HG02588 (cell line): ENCODE measurements around the gene EPC1.
"Not testable (repeated sequence)": the region's sequence is repeated elsewhere in the genome, so short reads cannot be mapped to it uniquely, and the experiment has no call there.

Source experiments
- ATAC-seq: cut with Tn5 transposase; IDR thresholded peaks from one replicate; pipeline ENCODE4 v1.9.1; 2021; ENCODE audit warnings: mild to moderate bottlenecking, moderate library complexity; ENCODE audit not compliant: unreplicated experiment

The EPC1 gene

DNA sequence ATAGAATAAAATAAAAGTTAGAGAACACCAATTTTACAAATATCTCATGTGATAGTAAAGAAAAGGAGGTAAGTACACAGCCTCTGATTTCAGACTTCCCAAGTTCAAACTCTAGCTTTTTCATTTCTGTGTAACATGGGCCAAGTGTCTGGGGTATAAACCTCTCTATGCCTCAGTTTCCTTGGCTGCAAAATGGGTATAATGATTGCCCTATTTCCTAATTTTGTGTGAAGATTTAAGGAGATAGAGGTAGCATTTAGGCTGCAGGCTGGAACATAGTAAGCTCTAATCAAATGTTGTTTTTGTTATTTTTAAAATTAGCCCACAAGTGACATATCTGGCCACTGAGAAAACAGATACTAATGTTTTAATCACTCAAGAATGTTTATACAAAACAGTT lies 26.1 kb upstream of the EPC1 start:
- no peak for ATAC-seq

DNA sequence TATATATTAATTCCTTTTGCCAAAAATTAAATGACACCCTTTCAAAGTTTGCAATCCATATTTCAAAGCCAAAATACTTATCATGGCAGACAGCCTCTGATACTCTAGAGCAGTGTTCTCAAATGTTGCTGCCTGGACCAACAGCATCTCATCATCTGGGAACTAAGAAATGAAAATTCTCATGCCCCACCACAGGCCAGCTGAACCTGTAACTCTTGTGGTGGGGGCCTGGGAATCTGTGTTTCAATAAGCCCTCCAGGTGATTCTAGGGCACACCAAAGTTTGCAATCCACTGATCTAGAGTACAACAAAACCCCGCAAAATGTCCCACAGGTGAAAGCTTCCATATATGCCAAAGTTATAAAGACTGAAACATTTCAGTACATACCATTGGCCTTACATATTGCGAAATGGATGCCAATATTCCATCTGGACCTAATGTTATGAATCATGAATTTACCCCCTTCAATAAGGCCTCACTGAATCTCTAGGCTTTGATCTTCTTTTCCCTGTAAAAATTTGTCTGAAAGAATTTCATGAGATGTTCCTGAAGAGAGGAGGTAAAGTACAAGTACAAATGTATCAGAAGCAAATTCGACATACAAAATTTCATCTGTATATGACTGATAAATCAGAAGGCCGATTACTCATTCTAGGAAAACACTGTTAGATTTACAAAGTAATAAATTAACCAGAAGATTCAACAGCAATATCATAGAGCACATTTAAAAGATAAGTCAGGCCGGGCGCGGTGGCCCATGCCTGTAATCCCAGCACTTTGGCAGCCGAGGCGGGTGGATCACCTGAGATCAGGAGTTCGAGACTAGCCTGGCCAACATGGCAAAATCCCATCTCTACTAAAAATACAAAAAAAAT lies 25.3 kb upstream of the EPC1 start:
- ATAC-seq: no peak

DNA sequence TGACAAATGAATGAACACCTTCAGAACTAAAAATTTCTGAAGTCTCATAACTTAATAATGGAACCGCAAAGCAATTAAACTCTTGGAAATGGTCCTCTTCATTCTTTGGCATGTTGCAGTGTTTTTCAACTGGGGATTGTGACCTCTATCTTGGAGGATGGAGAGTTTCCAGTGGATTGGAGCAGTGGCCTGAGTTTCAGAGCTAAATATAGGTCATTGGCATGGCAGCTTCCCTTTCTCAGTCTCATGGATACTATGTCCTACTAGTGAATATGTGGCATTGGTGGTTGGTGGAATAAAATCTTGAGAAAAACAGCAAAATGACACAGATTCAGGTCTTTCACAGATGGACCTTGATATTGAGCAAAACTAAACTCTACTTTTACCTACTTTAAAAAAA lies 24.1 kb upstream of the EPC1 start:
- ATAC-seq: no peak

DNA sequence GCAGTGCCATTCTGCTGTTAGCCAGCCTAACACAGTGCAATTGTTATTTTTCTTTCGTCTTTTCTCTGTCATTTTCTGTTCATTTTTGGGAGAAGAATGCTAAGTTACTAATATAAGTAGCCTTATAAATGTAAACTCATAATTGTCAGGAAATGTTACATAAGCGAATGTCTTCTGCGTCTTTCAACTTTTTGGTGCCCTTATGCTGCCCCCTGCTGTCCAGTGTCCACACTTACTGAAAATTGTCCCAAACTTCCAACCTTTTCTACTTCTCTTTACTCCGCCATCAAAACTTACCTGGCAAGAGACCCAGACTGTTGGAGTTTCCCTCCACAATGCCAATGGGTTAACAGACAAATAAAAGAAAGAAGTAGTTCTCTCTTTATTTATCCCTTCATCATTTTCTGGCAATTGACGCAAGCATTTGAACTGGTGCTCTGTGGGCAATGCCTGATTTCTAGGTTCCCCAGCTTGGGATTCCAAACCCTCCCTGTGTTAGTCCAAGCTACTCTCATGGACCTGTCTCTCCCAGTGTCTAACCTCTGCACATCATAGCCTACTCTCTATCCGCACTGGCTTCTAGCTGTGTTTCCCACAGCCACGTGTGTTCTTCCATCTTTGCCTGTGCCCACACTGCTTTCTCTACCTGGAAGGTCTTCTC lies 21.0 kb upstream of the EPC1 start:
- ATAC-seq: no peak

DNA sequence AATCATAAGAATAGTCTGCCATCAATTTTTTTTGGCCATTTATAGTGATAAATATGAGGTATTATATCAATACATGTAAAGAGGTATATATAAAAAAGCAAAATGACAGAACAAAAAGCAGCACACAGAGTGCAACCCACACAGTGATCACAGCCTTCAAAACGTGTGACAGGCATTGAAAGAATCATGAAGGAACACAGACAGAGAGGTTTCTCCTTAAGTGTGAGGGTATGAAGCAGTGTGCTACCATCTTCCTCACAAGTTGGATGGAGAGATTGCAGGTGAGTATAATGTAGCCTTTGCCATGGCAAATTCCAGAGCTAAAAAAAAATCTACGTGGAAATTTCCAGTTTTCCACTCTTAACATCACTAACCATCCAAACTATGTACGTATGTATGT lies 19.6 kb upstream of the EPC1 start:
- no peak for ATAC-seq

DNA sequence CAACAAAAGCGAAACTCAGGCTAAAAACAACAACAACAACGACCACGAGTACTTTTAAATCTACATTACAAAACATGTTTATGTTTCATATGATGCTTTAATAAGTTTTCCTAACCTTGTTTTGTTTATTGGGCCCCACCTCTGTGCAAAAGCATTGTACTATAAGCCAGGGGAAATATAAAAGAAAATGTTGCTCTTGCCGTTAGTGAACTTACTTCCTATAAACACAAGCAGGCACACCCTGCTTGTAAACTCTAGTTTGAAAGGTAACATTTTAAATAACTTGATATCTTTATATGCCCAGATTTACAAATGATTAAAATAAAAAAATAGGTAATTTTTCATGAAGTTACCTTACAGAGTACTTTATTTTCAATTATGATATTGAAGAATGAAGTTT lies 19.2 kb upstream of the EPC1 start:
- no peak for ATAC-seq

DNA sequence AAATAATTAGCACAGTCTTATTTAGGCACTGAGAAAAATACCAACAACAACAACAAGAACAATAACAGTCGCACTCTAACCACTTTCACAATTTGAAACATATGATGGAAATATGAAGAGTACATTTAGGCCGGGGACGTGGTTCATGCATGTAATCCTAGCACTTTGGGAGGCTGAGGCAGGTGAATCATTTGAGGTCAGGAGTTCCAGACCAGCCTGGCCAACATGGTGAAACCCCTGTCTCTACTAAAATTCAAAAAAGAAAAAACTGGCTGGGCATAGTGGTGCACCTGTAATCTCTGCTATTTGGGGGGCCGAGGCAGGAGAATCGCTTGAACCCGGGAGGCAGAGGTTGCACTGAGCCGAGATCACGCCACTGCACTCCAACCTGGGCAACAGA lies 18.4 kb upstream of the EPC1 start:
- not testable (repeated sequence) for ATAC-seq

DNA sequence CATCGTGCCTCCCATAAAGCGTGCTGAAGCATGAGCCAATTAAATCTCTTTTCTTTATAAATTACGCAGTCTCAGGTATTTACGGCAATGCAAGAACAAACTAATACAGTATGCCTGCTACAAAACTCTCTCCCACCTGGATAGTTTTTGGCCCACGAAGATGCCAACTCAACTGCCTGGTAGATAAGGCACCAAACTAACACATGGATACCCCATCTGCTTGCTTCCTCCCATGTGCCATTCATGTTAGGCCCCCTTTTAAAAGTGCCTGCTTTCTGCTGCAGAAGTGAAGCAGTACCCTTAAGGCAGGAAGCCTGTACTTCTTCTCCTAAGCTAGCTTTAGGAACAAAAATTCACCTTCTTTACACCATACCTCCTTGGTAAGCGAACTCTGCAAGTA lies 15.6 kb upstream of the EPC1 start:
- ATAC-seq: no peak

DNA sequence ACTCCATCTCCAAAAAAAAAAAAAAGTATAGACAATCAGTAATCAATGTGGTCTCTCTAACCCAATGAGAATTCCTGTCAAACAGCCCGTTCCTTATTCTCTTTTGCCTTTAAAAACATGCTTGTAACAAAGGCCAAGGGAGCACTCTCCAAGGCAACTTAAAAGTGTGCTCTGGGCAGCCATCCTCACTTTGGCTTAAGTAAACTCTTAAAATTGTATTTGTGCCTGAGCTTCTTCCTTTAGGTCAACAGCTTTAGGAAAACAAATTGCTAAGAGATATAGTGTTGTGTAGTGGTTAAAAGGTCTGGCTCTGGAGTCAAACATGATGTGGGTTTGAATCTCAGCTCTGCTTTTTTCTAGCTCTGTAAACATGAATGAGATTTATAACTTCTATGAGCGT lies 13.9 kb upstream of the EPC1 start:
- no peak for ATAC-seq

DNA sequence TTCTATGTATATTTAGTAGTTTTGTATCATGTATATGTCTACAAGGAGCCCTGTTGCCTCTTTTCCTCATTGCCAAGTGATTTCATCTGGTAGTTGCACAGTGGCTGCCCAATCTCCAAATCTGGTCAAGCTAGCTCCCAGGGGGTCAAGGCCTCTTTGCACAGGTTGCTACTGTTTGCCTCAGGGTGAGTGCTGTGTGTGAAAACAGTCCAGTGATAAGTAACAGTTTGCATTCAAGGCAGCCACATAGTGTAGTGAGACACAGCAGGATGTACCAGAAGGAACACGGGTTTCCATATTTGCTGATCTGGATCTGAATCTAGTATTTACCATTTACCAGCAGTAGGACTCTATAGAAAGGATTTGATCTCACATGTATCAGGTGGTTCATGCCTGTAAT lies 13.3 kb upstream of the EPC1 start:
- ATAC-seq: no peak

DNA sequence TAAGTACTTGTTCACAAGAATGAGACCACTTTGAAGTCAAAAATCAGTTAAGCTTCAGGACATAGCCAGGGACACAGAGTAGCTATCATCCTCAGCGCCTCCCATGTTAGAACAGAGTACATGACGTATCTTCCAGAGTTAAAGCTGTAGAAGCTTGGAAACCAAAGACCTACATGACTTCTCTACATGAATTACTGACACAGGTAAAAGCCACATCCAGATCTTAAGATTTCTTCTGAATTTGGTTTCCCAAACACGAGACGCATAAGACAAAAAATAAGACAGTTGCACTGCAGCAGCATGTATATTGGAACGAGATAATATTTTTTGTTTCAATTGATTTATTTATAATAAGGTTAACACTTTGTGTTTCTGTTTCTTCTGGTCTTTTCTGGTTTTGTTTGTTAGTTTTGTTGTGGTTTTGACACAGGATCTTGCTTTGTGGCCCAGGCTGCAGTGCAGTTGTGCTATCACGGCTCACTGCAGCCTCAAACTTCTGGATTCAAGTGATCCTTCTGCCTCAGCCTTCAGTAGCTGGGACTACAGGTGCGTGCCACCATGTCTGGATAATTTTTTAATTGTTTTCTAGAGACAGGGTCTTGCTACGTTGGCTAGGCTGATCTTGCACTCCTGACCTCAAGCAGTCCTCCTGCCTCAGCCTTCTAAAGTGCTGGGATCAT lies 10.2 kb upstream of the EPC1 start:
- no peak for ATAC-seq

DNA sequence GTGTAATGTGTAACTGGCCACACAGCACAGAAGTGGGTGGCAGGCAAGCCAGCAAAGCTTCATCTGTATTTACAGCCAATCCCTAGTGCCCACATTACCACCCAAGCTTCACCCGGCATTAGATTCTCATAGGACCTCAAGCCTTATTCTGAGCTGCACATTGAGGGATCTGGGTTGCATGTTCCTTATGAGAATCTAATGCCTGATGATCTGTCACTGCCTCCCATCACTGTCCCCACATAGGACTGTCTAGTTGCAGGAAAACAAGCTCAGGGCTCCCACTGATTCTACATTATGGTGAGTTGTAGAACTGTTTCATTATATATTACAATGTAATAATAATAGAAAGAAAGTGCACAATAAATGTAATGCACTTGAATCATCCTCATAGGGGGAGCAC lies 7.7 kb upstream of the EPC1 start:
- not testable (repeated sequence) for ATAC-seq

DNA sequence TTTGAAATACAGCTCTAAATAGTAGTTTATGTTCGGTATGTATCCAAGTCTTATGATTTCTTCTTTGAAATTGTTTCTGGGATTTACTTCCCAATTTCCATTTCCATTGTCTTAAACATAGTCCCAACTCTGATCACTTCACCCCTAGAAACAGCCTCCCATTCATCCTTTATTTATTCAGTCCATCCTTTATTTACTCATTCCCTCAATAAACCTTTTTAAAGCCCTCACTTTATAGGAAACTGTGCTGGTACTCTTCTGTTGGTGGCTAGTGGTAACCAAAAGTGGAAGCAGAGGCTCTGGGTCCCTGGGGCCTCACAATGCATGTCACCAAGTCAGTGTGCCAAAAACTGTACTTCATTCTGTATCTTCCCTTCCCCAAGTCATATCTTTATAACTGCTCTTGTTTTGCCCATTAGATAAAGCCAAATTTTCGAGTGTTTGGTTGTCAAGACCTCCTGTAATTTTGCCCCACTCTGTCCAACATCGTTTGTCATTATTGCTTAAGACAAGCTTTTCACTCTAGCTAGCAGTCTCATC lies 3.9 kb upstream of the EPC1 start:
- ATAC-seq: no peak

DNA sequence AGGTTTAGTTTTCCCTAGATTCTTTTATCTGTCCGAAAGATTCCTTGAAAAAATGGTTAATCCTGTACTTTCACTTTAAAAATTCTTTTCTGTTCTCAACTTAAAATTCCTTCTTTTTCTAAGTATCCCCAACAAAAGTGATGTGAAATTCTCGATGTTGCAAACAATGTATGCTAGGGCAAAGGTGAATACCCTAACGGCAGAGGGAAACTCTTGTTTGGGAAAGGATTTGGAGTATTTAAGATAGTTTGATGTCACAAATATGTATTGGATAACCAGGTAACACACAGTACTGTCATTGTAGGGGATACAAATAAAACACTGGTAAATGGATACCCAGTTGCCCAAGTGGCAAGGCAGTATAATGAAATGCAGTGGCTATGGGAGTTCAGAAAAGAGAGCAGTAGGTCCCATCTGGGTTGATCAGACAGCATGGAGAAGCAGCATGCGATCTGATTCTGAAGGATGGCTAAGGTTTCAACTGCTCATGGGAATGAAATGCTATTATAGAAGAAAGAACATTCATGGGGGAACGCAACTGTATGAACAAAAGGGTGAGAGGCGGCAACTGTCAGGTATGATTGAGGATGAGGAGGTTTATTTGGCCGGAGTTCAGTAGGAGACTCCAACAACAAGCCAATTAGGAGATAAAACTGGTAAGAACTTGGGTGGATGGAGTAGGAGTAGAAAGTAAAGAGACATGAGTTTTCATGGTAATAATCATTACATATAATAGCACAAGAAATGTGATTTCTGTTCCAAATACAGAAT lies 3.2 kb upstream of the EPC1 start:
- ATAC-seq: no peak

DNA sequence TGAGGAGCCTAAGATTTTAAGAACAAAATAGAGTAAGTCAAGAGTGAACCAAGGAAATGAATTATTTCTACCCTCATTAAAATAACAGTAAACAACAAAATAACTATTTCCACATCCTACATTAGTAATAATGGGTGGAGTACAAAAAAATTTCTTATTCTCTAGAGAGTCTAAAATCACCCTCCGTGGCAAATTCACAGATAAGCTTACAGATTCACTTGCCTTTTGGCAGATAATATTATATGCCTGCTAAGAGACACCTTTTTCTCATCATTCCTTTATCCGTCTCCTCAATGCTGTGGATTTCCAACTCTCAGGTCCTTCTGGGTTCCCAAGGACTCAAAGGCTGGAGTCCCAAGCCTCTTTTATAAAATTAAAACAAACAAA lies 2.2 kb upstream of the EPC1 start:
- no peak for ATAC-seq

DNA sequence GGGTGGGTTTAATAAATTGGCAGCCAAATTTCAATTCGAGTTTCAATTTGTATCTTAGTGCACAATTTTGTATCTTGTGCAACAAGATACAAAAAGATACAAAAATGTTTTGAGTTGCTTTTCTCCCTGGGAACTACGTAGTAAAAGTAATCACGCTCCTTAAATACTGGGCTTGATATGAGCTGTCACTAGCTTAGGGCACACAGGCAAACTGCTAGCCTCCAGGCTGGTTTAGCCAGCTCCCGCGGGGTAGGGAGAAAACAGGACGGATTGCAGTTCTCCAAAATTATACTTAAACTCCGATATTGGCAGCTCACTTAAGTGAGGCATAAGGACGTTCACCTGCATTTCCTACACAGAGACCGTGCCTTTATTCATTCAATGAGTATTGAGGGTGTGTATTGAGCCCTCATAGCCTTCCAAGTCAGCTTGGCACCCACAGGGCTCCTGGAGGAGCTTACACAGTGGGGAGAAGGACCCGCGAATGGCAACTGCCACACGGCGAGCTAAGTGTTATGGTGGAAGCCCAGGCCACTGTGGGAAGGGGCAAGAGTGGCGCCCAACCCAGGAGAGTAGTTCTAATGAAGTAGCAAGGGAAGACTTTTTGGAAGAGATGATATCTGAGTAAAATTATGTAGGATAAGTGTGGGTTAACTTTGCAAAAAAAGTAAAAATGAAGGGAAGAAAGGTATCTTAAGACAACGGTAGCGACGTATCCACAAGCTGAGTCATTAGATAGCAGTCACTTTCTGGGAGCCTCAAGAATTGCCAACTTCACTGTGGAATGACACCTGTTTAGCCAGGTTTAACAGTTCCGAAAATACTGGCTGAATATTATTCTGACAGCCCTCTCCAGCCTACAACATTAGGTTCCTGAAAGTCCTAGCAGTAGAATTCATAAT lies 1.6 kb upstream of the EPC1 start:
- ATAC-seq: no peak

DNA sequence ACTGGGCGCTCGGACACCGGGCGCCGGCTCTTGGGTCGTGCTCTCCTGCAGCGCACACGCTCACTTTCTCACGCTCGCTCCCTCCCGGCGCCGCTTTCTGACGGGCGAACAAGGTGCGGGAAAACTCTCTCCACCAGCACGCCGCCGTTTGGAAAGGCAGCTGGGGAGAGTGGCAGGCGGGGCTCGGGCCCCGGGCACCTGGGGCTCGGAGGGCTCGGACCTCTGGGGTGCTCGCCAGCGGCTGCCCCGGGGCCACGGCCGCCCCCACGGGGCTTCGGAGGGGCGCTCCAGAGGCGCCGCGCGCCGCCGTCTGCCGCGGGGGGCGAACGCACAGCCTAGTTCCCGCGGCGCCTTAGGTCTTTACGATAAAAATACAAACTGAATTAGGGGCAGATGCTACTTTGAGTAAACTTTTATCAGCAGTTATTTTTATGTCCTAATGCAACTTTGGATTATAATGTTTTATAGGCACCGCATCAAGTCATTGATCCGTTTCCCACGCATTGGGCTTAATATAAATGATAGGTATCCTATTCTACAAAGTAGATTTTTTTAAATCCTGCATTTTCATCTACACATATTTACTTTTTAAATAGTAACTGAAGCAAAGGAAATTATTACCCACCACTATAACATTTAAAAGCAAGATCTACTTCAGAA lies 535 bp upstream of the EPC1 start:
- peak; percentile 12 for ATAC-seq

DNA sequence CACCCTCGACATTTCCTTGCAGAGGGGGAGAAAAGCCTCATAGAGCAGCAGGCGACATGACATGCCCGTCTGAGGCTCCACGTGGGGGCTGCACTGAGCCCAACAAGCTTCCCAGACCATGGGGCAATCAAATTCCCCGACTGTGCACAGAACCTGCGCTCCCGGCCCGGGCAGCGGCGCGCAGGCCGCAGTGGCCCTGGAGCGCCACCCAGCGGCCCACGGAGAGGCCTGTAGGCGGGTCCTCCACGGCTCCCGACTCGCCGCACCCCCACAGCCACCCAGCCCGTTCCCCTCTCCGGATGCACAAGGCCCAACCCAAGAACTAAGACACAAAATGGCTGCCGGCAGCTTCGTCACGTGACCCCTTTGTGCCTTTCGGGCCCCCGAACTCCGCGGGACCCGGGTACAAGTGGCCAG lies 816 bp downstream of the EPC1 start:
- peak; percentile 77 for ATAC-seq

DNA sequence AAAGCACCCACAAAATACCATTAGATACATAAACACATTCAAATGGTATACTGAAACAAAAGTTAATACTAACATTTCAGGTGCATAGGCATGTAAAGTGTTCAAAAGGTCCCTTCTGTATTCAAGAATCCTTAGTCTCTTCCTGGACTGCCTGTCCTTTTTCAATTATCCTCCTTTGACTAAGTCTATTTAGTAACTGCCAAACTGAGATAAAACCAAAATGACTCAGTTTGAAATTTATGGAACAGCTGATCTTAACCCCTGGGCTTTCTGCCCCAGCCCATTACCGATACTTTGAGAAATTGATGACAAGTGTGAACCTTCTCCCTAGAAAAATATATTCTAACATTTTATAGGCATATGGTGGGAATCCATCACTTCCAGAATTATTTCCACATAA lies 5.4 kb downstream of the EPC1 start:
- no peak for ATAC-seq
